ENCODE results near the gene HTR1D.
"Not testable (repeated sequence)": the region's sequence is repeated elsewhere in the genome, so short reads cannot be mapped to it uniquely, and the experiment has no call there.

The HTR1D gene, protein sequence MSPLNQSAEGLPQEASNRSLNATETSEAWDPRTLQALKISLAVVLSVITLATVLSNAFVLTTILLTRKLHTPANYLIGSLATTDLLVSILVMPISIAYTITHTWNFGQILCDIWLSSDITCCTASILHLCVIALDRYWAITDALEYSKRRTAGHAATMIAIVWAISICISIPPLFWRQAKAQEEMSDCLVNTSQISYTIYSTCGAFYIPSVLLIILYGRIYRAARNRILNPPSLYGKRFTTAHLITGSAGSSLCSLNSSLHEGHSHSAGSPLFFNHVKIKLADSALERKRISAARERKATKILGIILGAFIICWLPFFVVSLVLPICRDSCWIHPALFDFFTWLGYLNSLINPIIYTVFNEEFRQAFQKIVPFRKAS

DNA sequence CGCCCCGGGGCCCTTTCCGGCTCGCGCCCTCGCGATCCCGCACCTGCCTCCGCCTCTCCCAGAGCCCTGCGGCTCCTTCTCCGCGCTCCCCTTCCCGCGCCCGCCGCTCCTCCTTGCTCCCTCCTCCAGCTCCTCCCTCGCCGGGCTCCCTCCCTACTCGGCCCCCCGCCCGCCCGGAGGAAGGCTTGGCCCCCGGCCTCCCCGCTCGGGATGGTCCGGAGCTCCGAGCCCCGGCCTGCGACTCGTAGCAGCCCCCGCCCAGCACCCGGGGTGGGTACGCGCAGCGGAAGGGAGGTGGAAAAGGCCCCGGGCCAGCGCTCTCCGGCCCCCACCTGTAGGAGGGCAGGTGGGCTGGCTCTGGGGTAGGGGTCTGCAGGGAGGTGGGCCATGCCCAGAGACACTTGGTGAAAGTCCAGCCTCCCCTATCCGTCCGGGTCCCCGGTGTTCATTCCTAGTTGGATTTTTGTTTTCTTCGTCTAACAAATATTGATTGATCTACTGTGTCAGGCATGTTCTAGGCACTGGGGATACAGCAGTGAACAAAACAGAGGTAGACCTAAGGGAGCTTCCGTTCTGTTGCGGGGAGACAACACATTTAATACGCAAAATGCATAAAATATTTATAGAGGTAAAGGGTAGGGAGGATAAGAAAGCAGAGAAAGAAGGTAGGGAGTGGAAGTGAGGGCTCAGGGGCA, at the start of gene HTR1D:
Gene HTR1D, minus strand, starts transcription at position 82 of the 695 bp plus-strand sequence. CDS start 23,283 bp downstream, outside the sequence.
- no peak for DNase-seq (ENCODE audit: low spot score)

DNA sequence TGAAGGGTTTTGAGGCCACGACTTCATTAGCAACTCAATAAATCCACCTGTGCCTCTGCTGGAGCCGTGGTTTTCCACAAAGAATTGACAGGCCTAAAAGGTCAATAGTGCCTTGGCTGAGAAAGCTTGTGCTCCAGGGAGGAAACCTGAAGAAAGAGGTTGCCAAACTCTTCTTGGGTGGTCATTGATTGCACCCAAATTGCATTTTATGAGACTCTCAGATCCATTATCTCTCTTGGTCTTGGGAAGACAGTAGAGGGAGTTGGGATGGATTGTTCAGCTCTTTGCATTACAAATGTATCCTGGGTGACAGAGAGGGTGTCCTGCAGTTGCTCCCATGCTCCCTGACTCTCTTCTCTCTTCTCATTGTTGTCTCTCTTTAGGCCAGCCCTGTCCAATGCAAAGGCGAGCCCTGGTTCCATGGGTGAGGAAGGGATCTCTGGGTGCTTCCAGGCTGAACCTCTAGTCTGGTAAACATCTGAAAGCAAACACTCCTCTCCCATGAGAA, 46.1 kb upstream of the HTR1D start:
- no peak for DNase-seq (ENCODE audit: low spot score)

DNA sequence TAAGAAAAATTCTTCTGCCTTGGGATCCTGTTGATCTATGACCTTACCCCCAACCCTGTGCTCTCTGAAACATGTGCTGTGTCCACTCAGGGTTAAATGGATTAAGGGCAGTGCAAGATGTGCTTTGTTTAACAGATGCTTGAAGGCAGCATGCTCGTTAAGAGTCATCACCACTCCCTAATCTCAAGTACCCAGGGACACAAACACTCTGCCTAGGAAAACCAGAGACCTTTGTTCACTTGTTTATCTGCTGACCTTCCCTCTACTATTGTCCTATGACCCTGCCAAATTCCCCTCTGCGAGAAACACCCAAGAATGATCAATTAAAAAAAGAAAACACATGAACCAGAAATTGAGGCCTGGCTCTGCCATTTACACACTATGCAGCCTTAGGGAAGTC, 40.8 kb upstream of the HTR1D start:
- DNase-seq (ENCODE audit: low spot score), result not testable (repeated sequence)

DNA sequence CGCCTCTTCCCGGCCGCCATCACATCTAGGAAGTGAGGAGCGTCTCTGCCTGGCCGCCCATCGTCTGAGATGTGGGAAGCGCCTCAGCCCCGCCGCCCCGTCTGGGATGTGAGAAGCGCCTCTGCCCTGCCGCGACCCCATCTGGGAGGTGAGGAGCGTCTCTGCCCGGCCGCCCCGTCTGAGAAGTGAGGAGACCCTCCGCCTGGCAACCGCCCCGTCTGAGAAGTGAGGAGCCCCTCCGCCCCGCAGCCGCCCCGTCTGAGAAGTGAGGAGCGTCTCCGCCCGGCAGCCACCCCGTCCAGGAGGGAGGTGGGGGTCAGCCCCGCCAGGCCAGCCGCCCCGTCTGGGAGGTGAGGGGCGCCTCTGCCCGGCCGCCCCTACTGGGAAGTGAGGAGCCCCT, 40.1 kb upstream of the HTR1D start:
- DNase-seq (ENCODE audit: low spot score), result not testable (repeated sequence)

DNA sequence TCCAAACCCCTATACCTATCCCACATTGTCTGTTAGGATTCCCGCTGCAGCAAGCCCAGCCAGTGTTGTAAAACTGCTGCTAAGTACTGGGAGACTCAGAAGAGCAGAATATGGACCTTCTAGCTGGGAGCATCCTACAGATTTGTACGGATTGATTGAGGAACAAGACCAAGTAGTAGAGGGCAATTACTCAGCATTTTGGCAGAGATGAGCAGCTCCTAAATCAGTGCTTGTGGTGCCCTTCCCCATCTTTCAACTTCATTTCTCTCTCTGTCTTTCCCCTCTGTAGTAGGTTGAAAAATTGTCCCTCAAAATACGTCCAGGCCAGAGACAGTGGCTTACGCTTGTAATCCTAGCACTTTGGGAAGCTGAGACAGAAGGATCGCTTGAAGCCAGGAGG, 37.3 kb upstream of the HTR1D start:
- DNase-seq (ENCODE audit: low spot score), result no peak

DNA sequence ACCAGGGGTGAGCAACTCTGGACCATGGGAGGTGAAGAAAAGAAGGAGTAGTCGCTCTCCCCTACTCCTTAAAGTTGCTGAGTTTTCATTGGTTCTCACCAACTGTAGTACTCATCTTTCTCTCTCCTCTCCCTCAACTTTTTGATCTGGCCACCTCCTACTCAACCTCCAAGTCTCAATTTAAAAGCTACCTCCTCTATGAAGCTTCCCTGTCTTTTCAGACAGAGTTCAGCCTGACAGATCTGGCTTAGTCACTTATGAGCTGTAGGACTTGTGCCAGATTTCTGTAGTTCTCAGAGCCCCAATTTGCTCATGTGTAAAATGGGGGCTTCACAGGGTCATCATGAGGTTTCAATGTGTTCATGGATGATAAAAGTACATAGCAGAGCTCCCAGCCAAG, 34.5 kb upstream of the HTR1D start:
- no peak for DNase-seq (ENCODE audit: low spot score)

DNA sequence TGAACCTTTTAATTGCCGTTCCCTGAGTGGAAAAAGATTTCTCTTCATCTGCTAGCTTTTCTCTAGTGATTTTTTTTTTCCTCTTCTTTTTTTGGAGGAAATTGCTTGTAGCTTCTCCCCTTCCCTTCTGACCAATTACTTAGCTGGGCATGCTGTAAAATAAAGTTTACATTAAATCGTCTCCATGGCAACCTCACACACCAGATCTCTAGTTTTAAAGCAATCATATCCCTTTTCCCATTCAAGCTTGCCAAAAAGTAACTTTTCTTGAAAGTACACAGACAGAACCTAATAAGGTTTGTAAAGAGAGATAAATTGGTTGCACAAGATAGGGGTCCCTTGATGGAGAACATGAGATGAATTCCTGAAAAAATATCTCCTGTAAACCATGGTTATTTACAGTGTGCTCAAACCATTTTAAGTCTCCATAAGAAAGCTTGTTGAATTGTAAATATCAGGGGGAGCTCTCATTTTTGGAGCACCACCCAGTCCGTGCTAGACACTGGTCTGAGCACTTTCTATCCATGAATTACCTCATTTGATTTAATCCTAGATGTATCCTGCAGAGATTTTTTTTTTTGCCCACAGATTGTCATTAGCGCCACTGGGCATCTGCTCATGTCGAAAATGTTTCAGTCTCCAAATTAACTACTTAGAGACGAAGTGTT, 32.6 kb upstream of the HTR1D start:
- DNase-seq (ENCODE audit: low spot score), result no peak

DNA sequence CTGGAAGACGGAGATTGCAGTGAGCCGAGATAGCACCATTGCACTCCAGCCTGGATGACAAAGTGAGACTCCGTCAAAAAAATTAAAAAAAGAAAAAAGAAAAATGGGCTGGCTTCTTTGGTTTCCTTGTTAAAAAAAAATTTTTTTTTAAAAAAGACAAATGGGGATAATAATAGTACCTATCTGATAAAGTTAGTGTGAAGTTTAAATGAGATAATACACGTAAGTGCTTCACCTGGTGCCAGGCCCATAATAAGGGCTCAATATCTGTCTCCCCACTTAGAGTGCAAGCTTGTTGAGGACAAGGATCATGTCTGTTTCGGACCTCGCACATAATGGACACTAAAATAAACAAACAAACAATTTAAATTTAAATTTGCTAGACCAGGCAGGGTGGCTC, 30.0 kb upstream of the HTR1D start:
- DNase-seq (ENCODE audit: low spot score), result no peak

DNA sequence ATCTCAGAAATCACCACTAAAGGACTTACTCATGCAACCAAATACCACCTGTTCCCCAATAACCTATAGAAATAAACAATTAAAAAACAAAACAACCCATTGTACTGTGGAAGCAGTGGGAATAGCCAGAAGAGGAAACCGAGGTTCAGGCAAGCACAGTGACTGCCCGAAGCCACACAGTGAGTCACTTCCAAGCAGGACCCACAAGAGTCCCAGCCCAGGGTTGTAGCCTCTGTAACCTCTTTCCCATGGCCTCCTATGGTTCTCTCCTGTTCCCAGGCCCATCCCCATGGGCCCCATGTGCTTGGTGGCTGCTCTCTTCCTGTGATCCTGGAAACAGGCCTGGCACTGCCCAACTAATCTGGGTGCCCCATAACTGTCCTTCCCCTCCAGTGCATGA, 29.0 kb upstream of the HTR1D start:
- no peak for DNase-seq (ENCODE audit: low spot score)

DNA sequence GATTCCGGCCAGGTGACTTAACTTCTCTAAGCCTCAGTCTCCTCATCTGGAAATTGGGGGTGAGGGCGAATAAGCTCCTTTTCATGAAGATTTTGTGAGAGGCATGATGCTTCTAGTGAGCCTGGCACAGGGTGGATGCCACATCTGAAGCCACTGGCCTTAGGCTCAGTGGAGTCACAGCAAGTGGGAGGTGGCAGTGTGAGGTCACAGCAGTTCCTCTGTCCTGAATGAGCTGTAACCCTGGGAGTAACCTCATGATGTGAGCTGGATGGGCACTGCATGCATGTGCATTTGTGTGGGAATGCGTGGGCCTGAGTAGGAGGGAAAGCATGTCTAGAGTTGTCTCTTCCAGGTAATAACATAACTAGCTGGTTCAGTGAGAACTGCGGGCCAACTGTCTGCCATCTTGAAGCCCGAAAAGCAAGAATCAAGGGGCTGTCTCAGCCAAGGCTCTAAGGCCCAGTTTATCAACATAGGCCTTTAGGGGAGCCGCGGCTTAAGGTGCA, 27.0 kb upstream of the HTR1D start:
- no peak for DNase-seq (ENCODE audit: low spot score)

DNA sequence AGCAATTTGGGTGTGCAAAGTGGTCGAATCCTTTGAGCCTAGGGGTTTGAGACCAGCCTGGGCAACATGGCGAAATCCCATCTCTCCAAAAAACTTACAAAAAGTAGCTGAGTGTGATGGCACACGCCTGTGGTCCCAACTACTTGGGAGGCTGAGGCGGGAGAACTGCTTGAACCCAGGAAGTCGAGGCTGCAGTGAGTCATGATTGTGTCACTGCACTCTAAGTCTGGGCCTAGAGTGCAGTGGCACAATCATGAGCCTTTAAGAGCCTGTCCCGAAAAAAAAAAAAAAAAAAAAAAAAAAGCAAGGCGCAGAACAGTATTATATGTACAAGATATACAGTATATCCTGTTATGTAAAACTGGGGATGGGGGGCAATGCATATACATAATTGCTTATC, 25.1 kb upstream of the HTR1D start:
- no peak for DNase-seq (ENCODE audit: low spot score)

DNA sequence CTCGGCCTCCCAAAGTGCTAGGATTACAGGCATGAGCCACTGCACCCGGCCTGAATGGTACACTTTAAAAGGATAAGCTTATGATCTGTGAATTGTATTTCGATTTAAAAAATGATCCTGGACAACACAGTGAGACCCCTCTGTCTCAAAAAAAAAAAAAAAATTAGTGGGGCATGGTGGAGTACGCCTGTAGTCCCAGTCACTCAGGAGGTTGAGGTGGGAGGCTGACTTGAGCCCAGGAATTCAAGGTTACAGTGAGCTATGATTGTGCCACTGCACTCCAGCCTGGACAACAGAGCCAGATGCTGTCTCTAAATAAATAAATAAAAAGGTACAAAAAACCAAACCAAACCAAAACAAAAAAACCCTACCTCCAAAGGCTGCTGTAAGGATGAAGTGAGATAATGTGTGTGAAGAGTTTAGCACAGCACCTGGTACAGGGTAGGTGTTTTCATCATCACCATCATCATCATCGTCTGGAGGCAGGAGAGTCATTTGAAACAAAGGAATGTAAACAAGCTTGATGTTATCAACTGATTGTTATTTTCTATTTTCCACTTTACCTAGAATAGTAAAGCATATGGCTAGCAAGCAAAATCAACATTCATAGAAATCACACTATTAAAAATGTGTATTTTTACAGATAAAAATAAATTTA, 22.5 kb upstream of the HTR1D start:
- no peak for DNase-seq (ENCODE audit: low spot score)

DNA sequence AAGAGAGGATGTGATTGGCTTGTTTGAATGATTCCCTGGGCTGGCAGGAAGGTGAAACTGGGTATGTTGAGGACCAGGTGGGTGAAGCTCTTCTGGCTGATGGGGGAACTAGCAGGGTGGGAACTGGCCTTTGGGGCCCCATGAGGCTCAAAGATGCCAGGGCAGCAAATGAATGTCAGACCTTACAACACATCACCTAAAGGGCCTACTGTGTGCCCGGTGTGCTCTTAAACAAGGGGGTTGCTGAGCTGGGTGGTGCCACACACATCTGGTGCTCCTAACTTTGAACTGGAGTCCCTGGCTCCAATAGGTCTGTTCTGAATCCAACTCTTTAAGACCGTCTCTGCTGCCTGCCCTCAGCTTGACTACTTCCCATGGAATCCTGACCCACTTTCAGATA, 21.3 kb upstream of the HTR1D start:
- DNase-seq (ENCODE audit: low spot score), result no peak

DNA sequence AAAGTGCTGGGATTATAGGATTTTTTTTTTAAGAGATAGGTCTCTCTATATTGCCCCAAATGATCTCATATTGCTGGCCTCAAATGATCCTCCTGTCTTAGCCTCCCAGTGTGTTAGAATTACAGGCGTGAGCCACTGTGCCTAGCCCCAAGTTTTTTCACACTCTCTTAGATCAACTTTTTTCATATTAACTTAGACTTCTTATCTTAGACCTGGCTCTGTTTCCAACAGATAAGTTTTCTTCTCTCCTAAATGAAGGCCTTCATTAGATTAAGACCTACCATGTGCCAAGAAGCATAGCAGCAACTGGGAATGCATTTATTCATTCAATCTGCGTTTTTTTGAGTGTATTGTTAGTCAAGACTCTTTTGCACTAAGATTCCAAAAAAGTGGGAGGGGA, 20.2 kb upstream of the HTR1D start:
- no peak for DNase-seq (ENCODE audit: low spot score)

DNA sequence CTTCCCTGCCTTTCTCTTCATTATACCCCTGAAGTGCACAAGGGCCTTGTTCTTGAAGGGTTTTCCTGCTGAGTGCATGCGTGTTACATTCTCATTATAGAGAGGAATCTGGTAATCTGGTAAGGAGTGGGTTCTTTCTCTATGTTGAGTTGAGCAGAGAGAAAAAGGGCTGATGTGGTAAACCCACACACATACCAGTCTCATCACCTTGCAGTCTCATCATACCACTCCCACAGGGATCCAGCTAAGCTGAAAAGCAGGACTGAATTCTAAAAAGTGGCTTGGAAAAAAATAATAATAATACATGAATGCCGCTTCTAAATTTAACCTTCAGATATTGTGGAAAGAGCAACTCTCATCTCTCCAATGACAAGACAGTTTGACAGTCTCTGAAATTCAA, 10.5 kb upstream of the HTR1D start:
- no peak for DNase-seq (ENCODE audit: low spot score)

DNA sequence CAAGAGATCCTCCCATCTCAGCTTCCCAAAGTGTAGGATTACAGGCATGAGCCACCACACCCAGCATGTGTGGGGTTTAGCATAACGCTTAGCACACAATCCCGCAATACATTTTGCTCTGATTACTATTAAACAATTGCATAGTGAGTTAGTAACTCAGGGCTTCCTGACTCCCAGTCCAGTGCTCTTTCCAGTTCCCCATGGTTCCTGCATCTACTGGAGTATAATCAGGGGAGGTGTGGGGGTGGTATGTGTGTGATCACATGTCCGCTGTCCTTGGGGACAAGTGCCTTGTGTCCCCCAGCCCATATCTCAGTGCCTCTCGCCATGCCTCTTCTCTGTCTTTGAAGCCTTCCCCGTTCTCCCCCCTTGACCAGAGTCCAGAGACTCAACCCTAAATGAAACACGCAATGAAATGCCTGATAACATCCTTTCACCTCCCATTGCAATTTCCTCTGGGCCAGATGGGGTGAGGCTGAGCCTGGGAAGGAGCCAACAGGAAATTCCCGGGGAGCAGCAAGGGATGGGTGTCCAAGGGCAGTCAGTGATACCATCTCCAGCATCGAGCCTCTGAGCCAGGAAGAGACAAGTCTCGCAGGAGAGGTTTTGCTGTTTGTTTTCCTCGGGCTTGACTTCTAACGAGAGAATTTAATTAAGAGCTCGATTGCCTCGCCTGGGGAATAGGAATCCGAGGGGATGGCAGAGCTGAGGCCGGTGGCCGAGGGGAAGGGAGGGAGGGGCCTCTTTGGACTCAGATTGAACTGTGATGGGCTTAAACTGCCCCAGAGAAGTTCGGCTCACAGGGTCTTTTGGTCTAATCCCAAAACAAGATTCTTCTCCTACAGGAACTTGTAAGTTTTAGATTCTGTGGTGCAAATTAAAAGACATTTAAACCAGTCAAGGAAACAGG, 7.7 kb upstream of the HTR1D start:
- DNase-seq (ENCODE audit: low spot score), result peak; percentile 42

DNA sequence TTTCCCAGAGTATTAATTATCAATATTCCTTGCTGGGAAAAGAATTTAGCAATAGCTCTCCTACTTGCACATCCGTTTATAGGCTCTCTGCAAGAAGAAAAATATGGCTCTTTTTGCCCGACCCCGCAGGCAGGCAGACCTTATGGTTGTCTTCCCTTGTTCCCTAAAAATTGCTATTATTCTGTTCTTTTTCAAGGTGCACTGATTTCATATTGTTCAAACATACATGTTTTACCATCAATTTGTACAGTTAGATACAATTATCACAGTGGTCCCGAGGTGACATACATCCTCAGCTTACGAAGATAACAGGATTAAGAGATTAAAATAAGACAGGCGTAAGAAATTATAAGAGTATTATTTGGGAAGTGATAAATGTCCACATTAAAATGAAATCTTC, 6.7 kb upstream of the HTR1D start:
- not testable (repeated sequence) for DNase-seq (ENCODE audit: low spot score)

DNA sequence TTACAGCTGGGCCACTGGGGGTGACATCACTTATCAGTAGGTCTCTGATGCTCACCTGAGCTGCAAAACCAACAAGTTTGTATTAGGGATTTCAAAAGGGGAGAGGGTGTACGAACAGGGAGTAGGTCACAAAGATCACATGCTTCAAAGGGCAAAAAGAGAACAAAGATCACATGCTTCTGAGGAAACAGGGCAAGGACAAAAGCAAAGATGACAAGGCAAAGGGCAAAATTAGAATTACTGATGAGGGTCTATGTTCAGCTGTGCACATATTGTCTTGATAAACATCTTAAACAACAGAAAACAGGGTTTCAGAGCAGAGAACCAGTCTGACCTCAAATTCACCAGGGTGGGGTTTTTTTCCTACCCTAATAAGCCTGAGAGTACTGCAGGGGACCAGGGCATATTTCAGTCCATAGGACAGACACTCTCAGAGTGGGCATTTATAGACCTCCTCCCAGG, 6.2 kb upstream of the HTR1D start:
- DNase-seq (ENCODE audit: low spot score), result not testable (repeated sequence)

DNA sequence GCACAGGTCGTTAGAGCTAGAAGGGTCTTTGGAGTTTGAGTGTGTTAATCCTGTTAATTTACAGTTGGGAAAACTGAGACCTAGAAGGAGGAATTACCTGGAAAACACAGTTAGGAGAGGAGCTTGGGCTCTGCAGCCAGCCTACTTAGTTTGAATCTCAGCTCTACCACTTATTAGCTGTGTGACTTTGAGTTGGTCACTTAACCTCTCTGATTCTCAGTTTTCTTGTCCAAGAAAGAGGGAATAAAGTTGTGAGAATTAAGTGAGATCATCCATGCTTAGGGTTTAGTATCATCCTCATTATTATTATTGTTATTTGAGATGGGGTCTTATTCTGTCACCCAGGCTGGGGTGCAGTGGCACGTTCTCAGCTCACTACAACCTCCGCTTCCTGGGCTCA, 5.4 kb upstream of the HTR1D start:
- no peak for DNase-seq (ENCODE audit: low spot score)

DNA sequence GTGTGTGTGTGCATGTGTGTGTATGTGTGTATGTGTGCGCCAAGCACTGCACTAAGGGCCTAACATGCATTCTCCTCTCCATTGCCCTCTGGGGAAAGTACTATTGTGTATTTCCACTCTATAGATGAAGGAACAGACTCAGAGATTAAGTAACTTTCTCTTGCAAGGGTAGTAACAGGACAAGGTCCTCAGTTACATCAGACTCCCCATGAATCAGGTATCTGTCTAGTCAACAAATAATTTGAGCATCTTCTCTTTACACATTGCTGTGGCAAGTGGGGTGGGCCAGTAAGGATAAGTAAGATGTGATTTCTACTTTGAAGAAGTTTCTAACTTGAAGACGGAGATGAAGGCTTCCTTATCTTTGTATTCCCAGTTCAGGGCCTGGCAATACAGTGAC, 5.0 kb upstream of the HTR1D start:
- no peak for DNase-seq (ENCODE audit: low spot score)

DNA sequence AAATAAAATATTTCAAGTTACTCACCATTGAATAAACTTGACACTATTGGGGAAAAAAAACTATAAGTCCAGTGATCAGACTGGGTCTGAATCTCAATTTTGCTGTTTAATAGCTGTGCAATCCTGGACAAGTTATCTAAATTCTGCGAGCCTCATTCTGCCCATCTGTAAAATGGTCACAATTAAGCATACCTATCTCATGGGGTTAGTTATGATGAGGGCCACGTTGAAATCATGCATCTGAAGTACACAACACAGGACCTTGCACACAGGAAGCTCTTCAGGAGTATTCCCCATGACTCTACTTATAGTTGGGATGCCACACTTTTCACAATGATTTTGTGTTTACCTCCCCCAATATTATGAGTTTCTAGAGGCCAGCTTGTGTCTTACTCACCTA, 3.8 kb upstream of the HTR1D start:
- DNase-seq (ENCODE audit: low spot score), result no peak
